MCF 10A (cell line): ENCODE results near the gene TIMP3. TPM values are rescaled to one million over a fixed set of nuclear protein-coding genes. Genes with fewer than 3 reads are reported as not detected.

ENCODE experiments used
- BruUV-seq: library from RNA; stranded (reverse); fragments of 400-500 nt; replicated peaks from 2 replicates; lab custom pipeline; 2021; lab: Mats Ljungman, UMichigan
- CTCF ChIA-PET: fragments of 300-600 bp; sonication (Branson Sonifier 250); formaldehyde crosslinking; extraction: SDS; loops from one replicate; lab custom pipeline; 2021; ENCODE audit warnings: antibody characterized with exemption, inconsistent platforms; lab: Yijun Ruan, JAX
- POLR2A ChIA-PET: fragments of 300-600, 350-650 bp; sonication (Branson Sonifier 250); formaldehyde crosslinking; extraction: SDS; loops from one replicate; lab custom pipeline; 2020; ENCODE audit warnings: antibody characterized with exemption, inconsistent platforms; lab: Yijun Ruan, JAX
- DNase-seq: peaks from one replicate; pipeline ENCODE4 v3.0.0-alpha.2; 2018; ENCODE audit not compliant: unreplicated experiment
- H3K27ac Mint-ChIP-seq: one replicate; pipeline ENCODE4 v1.8.0; 2022; ENCODE audit warnings: mild to moderate bottlenecking, low read depth, mixed read lengths; ENCODE audit not compliant: unreplicated experiment
- H3K27me3 Mint-ChIP-seq: one replicate; pipeline ENCODE4 v1.8.0; 2022; ENCODE audit warnings: mixed read lengths; ENCODE audit not compliant: insufficient read depth, unreplicated experiment
- H3K36me3 Mint-ChIP-seq: one replicate; pipeline ENCODE4 v1.8.0; 2022; ENCODE audit warnings: mild to moderate bottlenecking, moderate library complexity, mixed read lengths; ENCODE audit not compliant: insufficient read depth, unreplicated experiment
- H3K4me1 Mint-ChIP-seq: one replicate; pipeline ENCODE4 v1.8.0; 2022; ENCODE audit warnings: mixed read lengths; ENCODE audit not compliant: insufficient read depth, unreplicated experiment
- H3K4me3 Mint-ChIP-seq: one replicate; pipeline ENCODE4 v1.8.0; 2022; ENCODE audit warnings: mild to moderate bottlenecking, moderate library complexity, mixed read lengths; ENCODE audit not compliant: unreplicated experiment
- H3K9me3 Mint-ChIP-seq: one replicate; pipeline ENCODE4 v1.8.0; 2022; ENCODE audit warnings: mixed read lengths; ENCODE audit not compliant: unreplicated experiment
- CTCF ChIP-seq: fragments of 200-600 bp; IDR thresholded peaks from one replicate; pipeline ENCODE4 v1.8.0; 2022; ENCODE audit warnings: antibody characterized with exemption, mild to moderate bottlenecking; ENCODE audit not compliant: unreplicated experiment
- intact Hi-C: fragments of 100-400 bp; cut with micrococcal nuclease; formaldehyde crosslinking; loops from 2 replicates; pipeline ENCODE4 v1.14.1; 2022
- total RNA-seq: library from RNA; stranded (reverse); gene quantifications from 2 replicates; pipeline ENCODE4 v1.2.3, GENCODE V29; 2022

The TIMP3 gene
- total RNA-seq, 1 experiment from 2014 or later = 50.6 TPM

- CTCF ChIA-PET = interaction anchor here (0.6 to 0.9 kb wide), 2 partner anchors 91 to 117 kb away, joined by 3 read pairs; no protein-coding TSS in a partner anchor
- no TSS peak for BruUV-seq
- no peaks in the 10 kb centered on the region for H3K4me1 Mint-ChIP-seq
Observed at GRCh38 chr22:32900886-32901635, 99.6 kb downstream of the TIMP3 start.

GRCh38 chr22:32901925-32902324 is 100.4 kb downstream of the TIMP3 start:
- BruUV-seq = no TSS peak
- DNase-seq = no peak
- ChIA-PET POLR2A (no interaction called here), CTCF (interaction anchor here (0.6 to 1.1 kb wide), 3 partner anchors 65 to 116 kb away, joined by 3 read pairs; no protein-coding TSS in a partner anchor)
- intact Hi-C loops = no loop called here
- Mint-ChIP-seq H3K4me3 (no peak overlapping the region), H3K27me3 (no peaks in the 10 kb centered on the region), H3K27ac (no peak overlapping the region), H3K36me3 (no peaks in the 10 kb centered on the region), H3K9me3 (no peaks in the 10 kb centered on the region), H3K4me1 (no peaks in the 10 kb centered on the region)
- TF ChIP-seq CTCF = no peak

More at GRCh38 chr22:32900886-32901635, 99.6 kb downstream of the TIMP3 start:
- no peaks in the 10 kb centered on the region for H3K36me3 Mint-ChIP-seq
- no peak for TF ChIP-seq CTCF
- H3K27me3 Mint-ChIP-seq = no peaks in the 10 kb centered on the region
- H3K9me3 Mint-ChIP-seq = no peaks in the 10 kb centered on the region
- no peak overlapping the region for H3K4me3 Mint-ChIP-seq
- intact Hi-C loops = no loop called here
- POLR2A ChIA-PET = no interaction called here
- no peak for DNase-seq
- no peak overlapping the region for H3K27ac Mint-ChIP-seq

- Mint-ChIP-seq H3K36me3 (no peaks in the 10 kb centered on the region), H3K4me1 (no peaks in the 10 kb centered on the region), H3K27ac (no peak overlapping the region), H3K9me3 (no peaks in the 10 kb centered on the region), H3K27me3 (no peaks in the 10 kb centered on the region), H3K4me3 (no peak overlapping the region)
- CTCF ChIA-PET = interaction anchor here (1.1 to 1.2 kb wide), 2 partner anchors 15 to 147 kb away, joined by 3 read pairs; no protein-coding TSS in a partner anchor
- DNase-seq = no peak
- POLR2A ChIA-PET = no interaction called here
- no TSS peak for BruUV-seq
- TF ChIP-seq CTCF = no peak
- intact Hi-C loops = no loop called here
Observed at GRCh38 chr22:32903507-32903906, 102.0 kb downstream of the TIMP3 start.

GRCh38 chr22:32904044-32904443 is 102.5 kb downstream of the TIMP3 start:
- Mint-ChIP-seq H3K36me3 (no peaks in the 10 kb centered on the region), H3K4me3 (no peak overlapping the region), H3K27ac (no peak overlapping the region), H3K4me1 (no peaks in the 10 kb centered on the region), H3K9me3 (no peaks in the 10 kb centered on the region), H3K27me3 (no peaks in the 10 kb centered on the region)
- peak; percentile 45 for DNase-seq
- POLR2A ChIA-PET = no interaction called here
- no TSS peak for BruUV-seq
- CTCF ChIA-PET = interaction anchor here (1.2 kb wide), 1 partner anchor 146 kb away, joined by 3 read pairs; no protein-coding TSS in a partner anchor
- intact Hi-C loops = no loop called here
- no peak for TF ChIP-seq CTCF
